Epithelial cell of proximal tubule (primary cell): ENCODE measurements around the gene CDC14B. TPM values are rescaled to one million over a fixed set of nuclear protein-coding genes. Genes with fewer than 3 reads are reported as not detected.
"Not testable (repeated sequence)": the region's sequence is repeated elsewhere in the genome, so short reads cannot be mapped to it uniquely, and the experiment has no call there.

ENCODE experiments used
- DNase-seq: peaks from one replicate; pipeline ENCODE4 v3.0.0-alpha.2; 2011; ENCODE audit warnings: low read depth
- H3K4me3 ChIP-seq: 2 replicates; pipeline ENCODE4 v1.5.1; 2011; ENCODE audit warnings: low read depth, mild to moderate bottlenecking, low read length
- CTCF ChIP-seq: conservative IDR thresholded peaks from 2 replicates; pipeline ENCODE4 v1.5.1; 2012; ENCODE audit warnings: low read depth, mild to moderate bottlenecking, low read length
- total RNA-seq: library from RNA; depleted of rRNA; stranded (reverse); fragments of >200 nt; gene quantifications from 2 replicates; pipeline ENCODE4 v1.2.3, GENCODE V29; 2015

The CDC14B gene
- total RNA-seq, 1 donor from 2014 or later: 9.1 TPM

GRCh38 chr9:96510258-96510657 lies 109.4 kb downstream of the CDC14B start:
- no peak for DNase-seq
- no peak overlapping the region for H3K4me3 ChIP-seq
- no peak for TF ChIP-seq CTCF

- no peak overlapping the region for H3K4me3 ChIP-seq
- DNase-seq: no peak
- TF ChIP-seq CTCF: no peak
These were observed 109.8 kb downstream of the CDC14B start for GRCh38 chr9:96509848-96510247.

- DNase-seq: no peak
- no peak overlapping the region for H3K4me3 ChIP-seq
- TF ChIP-seq CTCF: no peak
These were observed 110.6 kb downstream of the CDC14B start for GRCh38 chr9:96509026-96509425.

GRCh38 chr9:96508227-96508940 lies 111.3 kb downstream of the CDC14B start:
- H3K4me3 ChIP-seq: no peak overlapping the region
- DNase-seq: no peak
- no peak for TF ChIP-seq CTCF

GRCh38 chr9:96505316-96505991 lies 114.2 kb downstream of the CDC14B start:
- no peak for TF ChIP-seq CTCF
- H3K4me3 ChIP-seq: no peak overlapping the region
- no peak for DNase-seq

GRCh38 chr9:96503918-96504317 lies 115.7 kb downstream of the CDC14B start:
- H3K4me3 ChIP-seq: no peak overlapping the region
- TF ChIP-seq CTCF: no peak
- no peak for DNase-seq

GRCh38 chr9:96503374-96503748 lies 116.3 kb downstream of the CDC14B start:
- not testable (repeated sequence) for DNase-seq

More at GRCh38 chr9:96503374-96503748, 116.3 kb downstream of the CDC14B start:
- not testable (repeated sequence) for H3K4me3 ChIP-seq
